KMS-11 (cell line): ENCODE data around the gene MAML3.

ENCODE experiments used
- H2AFZ ChIP-seq: fragments of 200-600 bp; sonication (generic); 2 replicates; pipeline ENCODE4 v1.6.1; 2016; ENCODE audit warnings: antibody characterized with exemption, mixed run types, low read depth
- H3K27ac ChIP-seq: fragments of 200-600 bp; sonication (generic); 2 replicates; pipeline ENCODE4 v1.6.1; 2016; ENCODE audit warnings: mild to moderate bottlenecking, mixed run types
- H3K27me3 ChIP-seq: fragments of 200-600 bp; sonication (generic); 2 replicates; pipeline ENCODE4 v1.6.1; 2017; ENCODE audit warnings: mild to moderate bottlenecking, low read depth, mixed run types, moderate library complexity; ENCODE audit not compliant: insufficient read depth
- H3K36me3 ChIP-seq: fragments of 200-600 bp; sonication (generic); 2 replicates; pipeline ENCODE4 v1.6.1; 2017; ENCODE audit warnings: mild to moderate bottlenecking, mixed run types; ENCODE audit not compliant: insufficient read depth
- H3K4me1 ChIP-seq: fragments of 200-600 bp; sonication (generic); 2 replicates; pipeline ENCODE4 v1.6.1; 2016; ENCODE audit warnings: mild to moderate bottlenecking, low read depth, mixed run types; ENCODE audit not compliant: poor library complexity, severe bottlenecking
- H3K4me2 ChIP-seq: fragments of 200-600 bp; sonication (generic); 2 replicates; pipeline ENCODE4 v1.7.0; 2016; ENCODE audit warnings: mild to moderate bottlenecking, mixed run types
- H3K4me3 ChIP-seq: fragments of 200-600 bp; sonication (generic); IDR thresholded peaks from 2 replicates; pipeline ENCODE4 v1.6.1; 2017; ENCODE audit warnings: low read depth, low read length, mixed read lengths; ENCODE audit not compliant: insufficient read depth
- H3K79me2 ChIP-seq: fragments of 200-600 bp; sonication (generic); 2 replicates; pipeline ENCODE4 v1.6.1; 2016; ENCODE audit warnings: low read depth, mixed run types; ENCODE audit not compliant: insufficient read depth
- H3K9ac ChIP-seq: fragments of 200-600 bp; sonication (generic); 2 replicates; pipeline ENCODE4 v1.6.1; 2016; ENCODE audit warnings: mild to moderate bottlenecking, mixed run types
- H4K20me1 ChIP-seq: fragments of 200-600 bp; sonication (generic); 2 replicates; pipeline ENCODE4 v1.6.1; 2016; ENCODE audit warnings: mild to moderate bottlenecking, mixed run types; ENCODE audit not compliant: insufficient read depth
- TF ChIP-seq, protein P1 (sequence below): fragments of 200-600 bp; sonication (generic); conservative IDR thresholded peaks from 2 replicates; pipeline ENCODE4 v1.6.1; 2017; ENCODE audit warnings: low read depth, mild to moderate bottlenecking, antibody characterized with exemption, low read length, moderate library complexity, mixed read lengths

The MAML3 gene

DNA sequence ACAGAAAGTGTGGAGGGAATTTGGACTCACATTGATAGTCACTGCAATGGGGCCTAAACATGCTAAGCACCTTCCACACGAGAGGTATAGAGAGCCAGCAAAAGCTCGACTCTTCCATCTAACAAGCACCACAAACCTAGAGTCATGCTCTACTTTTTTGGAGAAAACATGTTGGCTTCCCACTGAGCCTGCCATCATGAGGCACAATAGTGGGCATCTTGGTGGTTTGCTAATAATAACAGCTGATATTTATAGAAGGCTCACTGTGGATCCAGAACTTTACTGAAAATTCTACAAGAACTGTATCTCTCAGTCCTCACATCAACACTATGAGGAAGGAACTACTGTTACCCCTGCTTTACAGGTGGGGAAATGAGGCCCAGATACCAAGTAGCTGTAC is 26.6 kb downstream of the MAML3 start:
- Histone ChIP-seq H3K27ac (no peak overlapping the region), H2AFZ (no peak overlapping the region), H3K4me3 (no peak overlapping the region), H3K4me2 (no peak overlapping the region), H4K20me1 (no peaks in the 10 kb centered on the region), H3K36me3 (no peaks in the 10 kb centered on the region), H3K79me2 (no peaks in the 10 kb centered on the region), H3K9ac (no peak overlapping the region), H3K4me1 (peaks cover 5% of the 10 kb centered on the region), H3K27me3 (no peaks in the 10 kb centered on the region)
- TF ChIP-seq, protein P1, sequence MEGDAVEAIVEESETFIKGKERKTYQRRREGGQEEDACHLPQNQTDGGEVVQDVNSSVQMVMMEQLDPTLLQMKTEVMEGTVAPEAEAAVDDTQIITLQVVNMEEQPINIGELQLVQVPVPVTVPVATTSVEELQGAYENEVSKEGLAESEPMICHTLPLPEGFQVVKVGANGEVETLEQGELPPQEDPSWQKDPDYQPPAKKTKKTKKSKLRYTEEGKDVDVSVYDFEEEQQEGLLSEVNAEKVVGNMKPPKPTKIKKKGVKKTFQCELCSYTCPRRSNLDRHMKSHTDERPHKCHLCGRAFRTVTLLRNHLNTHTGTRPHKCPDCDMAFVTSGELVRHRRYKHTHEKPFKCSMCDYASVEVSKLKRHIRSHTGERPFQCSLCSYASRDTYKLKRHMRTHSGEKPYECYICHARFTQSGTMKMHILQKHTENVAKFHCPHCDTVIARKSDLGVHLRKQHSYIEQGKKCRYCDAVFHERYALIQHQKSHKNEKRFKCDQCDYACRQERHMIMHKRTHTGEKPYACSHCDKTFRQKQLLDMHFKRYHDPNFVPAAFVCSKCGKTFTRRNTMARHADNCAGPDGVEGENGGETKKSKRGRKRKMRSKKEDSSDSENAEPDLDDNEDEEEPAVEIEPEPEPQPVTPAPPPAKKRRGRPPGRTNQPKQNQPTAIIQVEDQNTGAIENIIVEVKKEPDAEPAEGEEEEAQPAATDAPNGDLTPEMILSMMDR, result no peak

DNA sequence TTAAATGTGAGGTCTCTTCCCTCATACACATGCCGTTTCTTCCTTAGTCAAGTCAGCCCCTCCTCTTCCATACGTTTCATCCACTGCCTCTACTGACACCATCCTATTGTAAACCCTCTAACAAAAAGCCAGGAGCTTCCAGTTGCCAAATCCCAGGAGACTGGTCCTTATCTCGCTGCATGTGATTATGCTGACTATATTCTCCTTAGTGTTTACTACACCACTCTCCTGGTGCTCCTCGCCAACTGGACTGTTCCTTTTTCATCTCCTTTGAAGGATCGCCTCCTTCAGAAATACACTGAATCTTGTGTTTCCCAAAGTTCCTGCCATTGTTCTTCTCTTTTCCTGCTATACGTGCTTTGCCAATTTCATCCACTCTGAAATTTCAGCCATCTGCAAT is 27.7 kb downstream of the MAML3 start:
- H3K9ac ChIP-seq, result no peak overlapping the region
- H4K20me1 ChIP-seq, result no peaks in the 10 kb centered on the region
- H2AFZ ChIP-seq, result no peak overlapping the region
- H3K27me3 ChIP-seq, result no peaks in the 10 kb centered on the region
- no peaks in the 10 kb centered on the region for H3K36me3 ChIP-seq
- TF ChIP-seq, protein P1, result no peak
- peaks cover 5% of the 10 kb centered on the region for H3K4me1 ChIP-seq
- no peak overlapping the region for H3K4me2 ChIP-seq
- no peak overlapping the region for H3K4me3 ChIP-seq
- no peaks in the 10 kb centered on the region for H3K79me2 ChIP-seq
- H3K27ac ChIP-seq, result no peak overlapping the region

DNA sequence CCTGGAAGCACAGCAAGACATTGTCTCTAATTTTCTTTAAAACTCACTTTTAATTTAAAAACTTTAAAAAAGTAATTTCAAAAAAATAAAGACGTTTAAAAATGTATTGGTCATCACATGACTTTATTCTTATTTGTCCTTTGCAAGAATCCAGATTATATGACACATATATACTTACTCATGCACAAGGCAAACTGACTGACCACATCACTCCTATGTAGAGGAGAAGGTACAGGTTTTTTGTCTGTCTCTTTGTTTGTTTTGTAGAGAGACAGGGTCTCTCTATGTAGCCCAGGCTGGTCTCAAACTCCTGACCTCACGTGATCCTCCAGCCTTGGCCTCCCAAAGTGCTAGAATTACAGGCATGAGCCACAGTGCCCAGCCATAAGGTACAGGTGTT is 28.6 kb downstream of the MAML3 start:
- Histone ChIP-seq H4K20me1 (no peaks in the 10 kb centered on the region), H3K4me2 (no peak overlapping the region), H3K79me2 (no peaks in the 10 kb centered on the region), H3K4me1 (peaks cover 5% of the 10 kb centered on the region), H3K36me3 (no peaks in the 10 kb centered on the region), H3K4me3 (no peak overlapping the region), H3K27me3 (no peaks in the 10 kb centered on the region), H3K9ac (no peak overlapping the region), H2AFZ (no peak overlapping the region), H3K27ac (no peak overlapping the region)
- TF ChIP-seq, protein P1, result no peak

DNA sequence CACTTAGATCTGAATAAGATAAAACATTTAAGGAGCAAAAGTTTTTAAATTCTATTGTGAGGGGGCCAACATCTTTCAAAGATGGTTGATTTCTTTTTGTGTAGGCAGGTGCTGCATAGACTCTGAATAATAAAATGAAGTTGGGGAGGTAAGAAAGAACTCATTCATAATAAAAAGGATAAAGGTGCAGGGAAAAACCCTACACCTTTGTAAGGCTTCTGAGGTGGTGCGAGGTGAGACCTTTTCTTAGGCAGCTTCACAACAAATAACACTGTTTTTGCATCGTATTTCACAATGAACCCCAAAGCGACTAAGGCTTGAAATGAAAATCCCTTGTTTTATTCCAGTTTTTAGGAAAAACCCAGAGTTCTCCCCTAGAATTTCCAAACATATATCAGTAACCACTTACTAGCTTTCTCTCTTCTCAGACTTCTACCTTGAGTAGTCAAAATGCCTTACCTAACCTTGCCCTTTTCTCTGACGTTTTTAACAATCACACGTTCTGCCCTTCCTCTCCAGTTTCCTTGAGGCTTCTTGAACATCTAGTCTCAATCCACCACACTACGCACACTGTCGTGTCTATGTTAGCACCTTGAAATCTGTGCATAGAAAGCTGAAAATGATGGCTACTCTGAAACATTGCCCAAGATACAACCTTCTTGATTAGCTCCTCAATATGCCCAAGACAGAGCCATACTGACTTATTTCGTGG is 30.2 kb downstream of the MAML3 start:
- no peak overlapping the region for H3K27ac ChIP-seq
- H3K36me3 ChIP-seq, result no peaks in the 10 kb centered on the region
- H2AFZ ChIP-seq, result no peak overlapping the region
- H3K27me3 ChIP-seq, result no peaks in the 10 kb centered on the region
- no peak overlapping the region for H3K9ac ChIP-seq
- TF ChIP-seq, protein P1, result no peak
- H4K20me1 ChIP-seq, result no peaks in the 10 kb centered on the region
- no peaks in the 10 kb centered on the region for H3K79me2 ChIP-seq
- no peak overlapping the region for H3K4me3 ChIP-seq
- no peak overlapping the region for H3K4me2 ChIP-seq
- peaks cover 5% of the 10 kb centered on the region for H3K4me1 ChIP-seq
